Keratinocyte (primary cell): ENCODE measurements around the gene ZNF738. TPM values are rescaled to one million over a fixed set of nuclear protein-coding genes. Genes with fewer than 3 reads are reported as not detected.

Source experiments
- DNase-seq: peaks from one replicate; pipeline ENCODE4 v3.0.0-alpha.2; 2011; ENCODE audit warnings: low read depth, missing footprints, low spot score
- FAIRE-seq: peaks from 2 replicates; lab custom pipeline; 2011; peaks lifted over from hg19 to GRCh38; lab: Jason Lieb, UNC
- H2AFZ ChIP-seq: 2 replicates; pipeline ENCODE4 v1.6.0; 2012; ENCODE audit warnings: low read length, control low read depth, inconsistent platforms; ENCODE audit not compliant: control insufficient read depth
- H3K27ac ChIP-seq: 2 replicates; pipeline ENCODE4 v1.5.1; 2011; ENCODE audit warnings: low read length; ENCODE audit not compliant: control insufficient read depth, insufficient read depth
- H3K27me3 ChIP-seq: 3 replicates; pipeline ENCODE4 v1.6.0; 2011; ENCODE audit warnings: low read length; ENCODE audit not compliant: control insufficient read depth, insufficient read depth; ENCODE audit errors: extremely low read depth
- H3K36me3 ChIP-seq, 2 experiments: 2 replicates in 1 of 2; 3 replicates in 1 of 2; pipeline ENCODE4 v1.5.1; 2011; ENCODE audit warnings: low read length in 2 of 2, mild to moderate bottlenecking in 1 of 2; ENCODE audit not compliant: control insufficient read depth in 2 of 2, insufficient read depth in 2 of 2; ENCODE audit errors: extremely low read depth in 1 of 2
- H3K4me1 ChIP-seq: 3 replicates; pipeline ENCODE4 v1.5.1; 2011; ENCODE audit warnings: low read length; ENCODE audit not compliant: control insufficient read depth, insufficient read depth; ENCODE audit errors: extremely low read depth
- H3K4me2 ChIP-seq: 3 replicates; pipeline ENCODE4 v1.6.0; 2011; ENCODE audit warnings: low read depth, low read length; ENCODE audit not compliant: control insufficient read depth, insufficient read depth; ENCODE audit errors: extremely low read depth
- H3K4me3 ChIP-seq, 3 experiments: fragments of 200-600 bp in 1 of 3; sonication (generic) in 1 of 3; 2 replicates in 2 of 3; 3 replicates in 1 of 3; pipeline ENCODE4 v1.5.1; 2011 to 2016; ENCODE audit warnings: low read length in 3 of 3, mild to moderate bottlenecking in 3 of 3, control low read depth in 2 of 3, inconsistent platforms in 1 of 3, low read depth in 1 of 3, mixed read lengths in 1 of 3, mixed run types in 1 of 3, moderate library complexity in 1 of 3; ENCODE audit not compliant: control insufficient read depth in 2 of 3, insufficient read depth in 2 of 3; ENCODE audit errors: extremely low read depth in 1 of 3
- H3K79me2 ChIP-seq: 2 replicates; pipeline ENCODE4 v1.6.0; 2012; ENCODE audit warnings: low read length; ENCODE audit not compliant: control insufficient read depth, insufficient read depth
- H3K9ac ChIP-seq: 3 replicates; pipeline ENCODE4 v1.6.0; 2011; ENCODE audit warnings: low read length; ENCODE audit not compliant: control insufficient read depth, insufficient read depth; ENCODE audit errors: extremely low read depth
- H3K9me1 ChIP-seq: 3 replicates; pipeline ENCODE4 v1.6.0; 2011; ENCODE audit warnings: low read length; ENCODE audit not compliant: control insufficient read depth, insufficient read depth; ENCODE audit errors: extremely low read depth
- H3K9me3 ChIP-seq: 2 replicates; pipeline ENCODE4 v1.5.1; 2012; ENCODE audit warnings: low read depth, low read length; ENCODE audit not compliant: control insufficient read depth
- H4K20me1 ChIP-seq: 3 replicates; pipeline ENCODE4 v1.6.0; 2011; ENCODE audit warnings: low read length; ENCODE audit not compliant: control insufficient read depth, insufficient read depth; ENCODE audit errors: extremely low read depth
- CTCF ChIP-seq, 3 experiments: IDR thresholded peaks in 1 of 3; conservative IDR thresholded peaks in 1 of 3; optimal IDR thresholded peaks in 1 of 3; 2 replicates in 2 of 3; 3 replicates in 1 of 3; pipeline versions ENCODE3 to v1.5.1; 2011; ENCODE audit warnings: low read length in 3 of 3, mild to moderate bottlenecking in 3 of 3, moderate library complexity in 2 of 3, control low read depth in 1 of 3, inconsistent platforms in 1 of 3; ENCODE audit not compliant: insufficient read depth in 2 of 3; ENCODE audit errors: extremely low read depth in 1 of 3
- EZH2 ChIP-seq: IDR thresholded peaks from one replicate; pipeline ENCODE4 v1.6.1; 2012; ENCODE audit warnings: inconsistent platforms, mild to moderate bottlenecking, low read length, moderate library complexity
- dilution Hi-C: fragments of 300-500 bp; cut with MboI; formaldehyde crosslinking; loops from one replicate; pipeline ENCODE4 v1.7.0; 2020; ENCODE audit warnings: low sequenced_read_pairs; ENCODE audit not compliant: extremely low pct_ligation_motif_present
- polyA plus RNA-seq, 5 experiments: library from polyadenylated mRNA; depleted of rRNA in 3 of 5; stranded (reverse) in 3 of 5; stranded (forward) in 1 of 5; unstranded in 1 of 5; fragments of >200 nt; gene quantifications; 1 replicate in 1 of 5; 2 replicates in 3 of 5; 3 replicates in 1 of 5; pipeline versions ENCODE4 v1.2.1 to v1.2.3, GENCODE V29; 2011 to 2012; ENCODE audit warnings: missing spikeins in 2 of 5, low read depth in 1 of 5, low replicate concordance in 1 of 5

ZNF738 gene
- polyA plus RNA-seq, 1 donor (not counting 4 experiments of a cell fraction or from before 2014, with no cell fraction given): 8.9 TPM

- no peaks in the 10 kb centered on the region for H3K27me3 ChIP-seq
- H3K36me3 ChIP-seq: no peaks in the 10 kb centered on the region
- no peak for TF ChIP-seq CTCF (optimal IDR thresholded peaks at IDR 0.05 in 1 of 3, IDR thresholded peaks at IDR 0.05 in 1 of 3, conservative IDR thresholded peaks at IDR 0.05 in 1 of 3; ENCODE audit: extremely low read depth in 1 of 3, insufficient read depth in 2 of 3, low read length in 3 of 3)
- TF ChIP-seq EZH2: no peak
- no peak overlapping the region for H3K4me2 ChIP-seq
- H3K9ac ChIP-seq: no peak overlapping the region
- dilution Hi-C loops: no loop called here
- no peak overlapping the region for H2AFZ ChIP-seq
- H3K27ac ChIP-seq: no peak overlapping the region
- no peaks in the 10 kb centered on the region for H4K20me1 ChIP-seq
- DNase-seq (no peak), FAIRE-seq (no peak)
- no peaks in the 10 kb centered on the region for H3K4me1 ChIP-seq
- no peak overlapping the region for H3K4me3 ChIP-seq
- no peaks in the 10 kb centered on the region for H3K79me2 ChIP-seq
- peaks cover 2% of the 10 kb centered on the region for H3K9me3 ChIP-seq
- H3K9me1 ChIP-seq: no peaks in the 10 kb centered on the region
Measured at GRCh38 chr19:21383980-21384582, 25.3 kb downstream of the ZNF738 start.

GRCh38 chr19:21396121-21396520, 37.3 kb downstream of the ZNF738 start:
- Histone ChIP-seq H3K4me3 (no peak overlapping the region), H3K27me3 (no peaks in the 10 kb centered on the region), H3K36me3 (no peaks in the 10 kb centered on the region), H3K9me3 (no peaks in the 10 kb centered on the region), H4K20me1 (no peaks in the 10 kb centered on the region), H3K4me2 (no peak overlapping the region), H3K79me2 (peaks cover 15% of the 10 kb centered on the region), H3K27ac (no peak overlapping the region), H3K4me1 (no peaks in the 10 kb centered on the region), H3K9ac (no peak overlapping the region), H3K9me1 (no peaks in the 10 kb centered on the region), H2AFZ (no peak overlapping the region)
- DNase-seq: no peak
- dilution Hi-C loops: no loop called here
- no peak for FAIRE-seq
- no peak for TF ChIP-seq EZH2
- no peak for TF ChIP-seq CTCF (optimal IDR thresholded peaks at IDR 0.05 in 1 of 3, IDR thresholded peaks at IDR 0.05 in 1 of 3, conservative IDR thresholded peaks at IDR 0.05 in 1 of 3; ENCODE audit: extremely low read depth in 1 of 3, insufficient read depth in 2 of 3, low read length in 3 of 3)
